Keratinocyte (primary cell): ENCODE data around the gene SMIM26.

ENCODE experiments used
- EZH2 ChIP-seq: IDR thresholded peaks from one replicate; pipeline ENCODE4 v1.6.1; 2012; ENCODE audit warnings: inconsistent platforms, mild to moderate bottlenecking, low read length, moderate library complexity
- TF ChIP-seq, protein P1 (sequence below), 3 experiments: IDR thresholded peaks in 1 of 3; conservative IDR thresholded peaks in 1 of 3; optimal IDR thresholded peaks in 1 of 3; 2 replicates in 2 of 3; 3 replicates in 1 of 3; pipeline versions ENCODE3 to v1.5.1; 2011; ENCODE audit warnings: low read length in 3 of 3, mild to moderate bottlenecking in 3 of 3, moderate library complexity in 2 of 3, control low read depth in 1 of 3, inconsistent platforms in 1 of 3; ENCODE audit not compliant: insufficient read depth in 2 of 3; ENCODE audit errors: extremely low read depth in 1 of 3

- TF ChIP-seq, protein P1, sequence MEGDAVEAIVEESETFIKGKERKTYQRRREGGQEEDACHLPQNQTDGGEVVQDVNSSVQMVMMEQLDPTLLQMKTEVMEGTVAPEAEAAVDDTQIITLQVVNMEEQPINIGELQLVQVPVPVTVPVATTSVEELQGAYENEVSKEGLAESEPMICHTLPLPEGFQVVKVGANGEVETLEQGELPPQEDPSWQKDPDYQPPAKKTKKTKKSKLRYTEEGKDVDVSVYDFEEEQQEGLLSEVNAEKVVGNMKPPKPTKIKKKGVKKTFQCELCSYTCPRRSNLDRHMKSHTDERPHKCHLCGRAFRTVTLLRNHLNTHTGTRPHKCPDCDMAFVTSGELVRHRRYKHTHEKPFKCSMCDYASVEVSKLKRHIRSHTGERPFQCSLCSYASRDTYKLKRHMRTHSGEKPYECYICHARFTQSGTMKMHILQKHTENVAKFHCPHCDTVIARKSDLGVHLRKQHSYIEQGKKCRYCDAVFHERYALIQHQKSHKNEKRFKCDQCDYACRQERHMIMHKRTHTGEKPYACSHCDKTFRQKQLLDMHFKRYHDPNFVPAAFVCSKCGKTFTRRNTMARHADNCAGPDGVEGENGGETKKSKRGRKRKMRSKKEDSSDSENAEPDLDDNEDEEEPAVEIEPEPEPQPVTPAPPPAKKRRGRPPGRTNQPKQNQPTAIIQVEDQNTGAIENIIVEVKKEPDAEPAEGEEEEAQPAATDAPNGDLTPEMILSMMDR (optimal IDR thresholded peaks at IDR 0.05 in 1 of 3, IDR thresholded peaks at IDR 0.05 in 1 of 3, conservative IDR thresholded peaks at IDR 0.05 in 1 of 3; ENCODE audit: extremely low read depth in 1 of 3, insufficient read depth in 2 of 3, low read length in 3 of 3): no peak
- TF ChIP-seq EZH2: no peak
Measured at GRCh38 chr20:18543932-18544331, 23.3 kb upstream of the SMIM26 start.
